Effector memory CD4-positive, alpha-beta T cell (primary cell): Measurements from ENCODE around the gene GGACT.

Experiments used
- DNase-seq, 3 donors: peaks; one replicate each; pipeline ENCODE4 v3.0.0-alpha.2; 2020
- H3K27ac ChIP-seq: 2 replicates; pipeline ENCODE4 v1.7.0; 2013; ENCODE audit warnings: mild to moderate bottlenecking, low read length, moderate library complexity; ENCODE audit not compliant: insufficient read depth, poor library complexity, severe bottlenecking
- H3K27me3 ChIP-seq: replicated peaks from 2 replicates; pipeline ENCODE4 v1.7.0; 2013; ENCODE audit warnings: mild to moderate bottlenecking, low read length; ENCODE audit not compliant: insufficient read depth, control insufficient read depth, poor library complexity, severe bottlenecking
- H3K36me3 ChIP-seq: 2 replicates; pipeline ENCODE4 v1.7.0; 2013; ENCODE audit warnings: mild to moderate bottlenecking, low read length, moderate library complexity; ENCODE audit not compliant: control insufficient read depth, insufficient read depth
- H3K4me1 ChIP-seq: 2 replicates; pipeline ENCODE4 v1.7.0; 2013; ENCODE audit warnings: low read length, mild to moderate bottlenecking; ENCODE audit not compliant: control insufficient read depth, insufficient read depth, poor library complexity, severe bottlenecking
- H3K4me3 ChIP-seq: 2 replicates; pipeline ENCODE4 v1.7.0; 2013; ENCODE audit warnings: low read length, low read depth, mild to moderate bottlenecking; ENCODE audit not compliant: insufficient read depth, poor library complexity, severe bottlenecking
- H3K9me3 ChIP-seq: 2 replicates; pipeline ENCODE4 v1.7.0; 2013; ENCODE audit warnings: mild to moderate bottlenecking, low read length, moderate library complexity; ENCODE audit not compliant: control insufficient read depth

The GGACT gene

GRCh38 chr13:100561158-100561499, 27.5 kb downstream of the GGACT start:
- Histone ChIP-seq H3K27me3 (no peaks in the 10 kb centered on the region), H3K9me3 (no peaks in the 10 kb centered on the region), H3K4me1 (no peaks in the 10 kb centered on the region), H3K36me3 (no peaks in the 10 kb centered on the region), H3K27ac (no peak overlapping the region), H3K4me3 (no peak overlapping the region)
- DNase-seq = no peak

GRCh38 chr13:100560498-100561157, 28.0 kb downstream of the GGACT start:
- no peaks in the 10 kb centered on the region for H3K9me3 ChIP-seq
- H3K27me3 ChIP-seq = no peaks in the 10 kb centered on the region
- no peak for DNase-seq
- H3K27ac ChIP-seq = no peak overlapping the region
- no peak overlapping the region for H3K4me3 ChIP-seq
- no peaks in the 10 kb centered on the region for H3K4me1 ChIP-seq
- H3K36me3 ChIP-seq = no peaks in the 10 kb centered on the region

GRCh38 chr13:100559886-100560285, 28.7 kb downstream of the GGACT start:
- H3K36me3 ChIP-seq = no peaks in the 10 kb centered on the region
- H3K27me3 ChIP-seq = no peaks in the 10 kb centered on the region
- H3K4me1 ChIP-seq = no peaks in the 10 kb centered on the region
- no peak for DNase-seq
- no peak overlapping the region for H3K4me3 ChIP-seq
- no peaks in the 10 kb centered on the region for H3K9me3 ChIP-seq
- H3K27ac ChIP-seq = no peak overlapping the region

GRCh38 chr13:100552755-100553154, 35.8 kb downstream of the GGACT start:
- DNase-seq = no peak
- Histone ChIP-seq H3K27ac (no peak overlapping the region), H3K4me1 (no peaks in the 10 kb centered on the region), H3K4me3 (no peak overlapping the region), H3K9me3 (no peaks in the 10 kb centered on the region), H3K36me3 (no peaks in the 10 kb centered on the region), H3K27me3 (no peaks in the 10 kb centered on the region)

GRCh38 chr13:100549316-100549715, 39.3 kb downstream of the GGACT start:
- Histone ChIP-seq H3K9me3 (no peaks in the 10 kb centered on the region), H3K4me1 (no peaks in the 10 kb centered on the region)

GRCh38 chr13:100547791-100548201, 40.8 kb downstream of the GGACT start:
- no peak overlapping the region for H3K27ac ChIP-seq
- H3K27me3 ChIP-seq = no peaks in the 10 kb centered on the region
- no peaks in the 10 kb centered on the region for H3K4me1 ChIP-seq
- no peak overlapping the region for H3K4me3 ChIP-seq
- H3K36me3 ChIP-seq = no peaks in the 10 kb centered on the region
- no peaks in the 10 kb centered on the region for H3K9me3 ChIP-seq
- DNase-seq = no peak

More at GRCh38 chr13:100549316-100549715, 39.3 kb downstream of the GGACT start:
- Histone ChIP-seq H3K27me3 (no peaks in the 10 kb centered on the region), H3K27ac (no peak overlapping the region), H3K36me3 (no peaks in the 10 kb centered on the region), H3K4me3 (no peak overlapping the region)
- no peak for DNase-seq

- H3K27me3 ChIP-seq = no peaks in the 10 kb centered on the region
Measured at GRCh38 chr13:100546713-100547405, 41.7 kb downstream of the GGACT start.

GRCh38 chr13:100545684-100546061, 42.9 kb downstream of the GGACT start:
- Histone ChIP-seq H3K9me3 (no peaks in the 10 kb centered on the region), H3K4me1 (no peaks in the 10 kb centered on the region), H3K36me3 (no peaks in the 10 kb centered on the region), H3K27ac (no peak overlapping the region), H3K27me3 (no peaks in the 10 kb centered on the region), H3K4me3 (no peak overlapping the region)
- no peak for DNase-seq

More at GRCh38 chr13:100546713-100547405, 41.7 kb downstream of the GGACT start:
- no peak overlapping the region for H3K27ac ChIP-seq
- no peaks in the 10 kb centered on the region for H3K4me1 ChIP-seq
- no peak overlapping the region for H3K4me3 ChIP-seq
- H3K9me3 ChIP-seq = no peaks in the 10 kb centered on the region
- no peaks in the 10 kb centered on the region for H3K36me3 ChIP-seq
- DNase-seq = no peak

- no peaks in the 10 kb centered on the region for H3K36me3 ChIP-seq
- no peak for DNase-seq
- no peaks in the 10 kb centered on the region for H3K4me1 ChIP-seq
- H3K27me3 ChIP-seq = no peaks in the 10 kb centered on the region
- no peak overlapping the region for H3K4me3 ChIP-seq
- no peaks in the 10 kb centered on the region for H3K9me3 ChIP-seq
- no peak overlapping the region for H3K27ac ChIP-seq
Measured at GRCh38 chr13:100544866-100545683, 43.5 kb downstream of the GGACT start.
